ENCODE measurements around the gene SF1. TPM values are rescaled to one million over a fixed set of nuclear protein-coding genes. Genes with fewer than 3 reads are reported as not detected.

SF1 gene
- polyA plus RNA-seq, 1 of the 3 experiments (the other 2 are of a cell fraction), result 66.3 TPM

- Histone ChIP-seq H3K27ac (ENCODE audit: low read depth in 2 of 2, low read length in 1 of 2) (no peak overlapping the region), H4K20me1 (ENCODE audit: insufficient read depth) (peaks cover 96% of the 10 kb centered on the region), H3K36me3 (replicated peaks in 1 of 2; ENCODE audit: control insufficient read depth in 1 of 2, insufficient read depth in 2 of 2, low read length in 1 of 2) (peaks cover 97 to 99% of the 10 kb centered on the region in 2 experiments), H3F3A (replicated peaks; ENCODE audit: insufficient read depth) (peaks cover 40% of the 10 kb centered on the region), H3K4me1 (ENCODE audit: control insufficient read depth in 1 of 2, insufficient read depth in 2 of 2, low read depth in 1 of 2, low read length in 1 of 2) (peaks cover 10 to 12% of the 10 kb centered on the region in 2 experiments), H3K9me3 (no peaks in the 10 kb centered on the region), H3K79me2 (ENCODE audit: insufficient read depth) (peaks cover 93% of the 10 kb centered on the region), H3K4me3 (ENCODE audit: low read depth in 2 of 2, low read length in 1 of 2) (no peak overlapping the region), H3K9ac (no peak overlapping the region), H3K9me2 (no peaks in the 10 kb centered on the region), H3K27me3 (ENCODE audit: insufficient read depth) (no peaks in the 10 kb centered on the region), H2AFZ (ENCODE audit: low read depth) (no peak overlapping the region), H3K4me2 (no peak overlapping the region)
- ChIA-PET POLR2A (interaction anchor here (1.0 kb wide), 1 partner anchor 10 kb away, joined by 3 read pairs; no protein-coding TSS in a partner anchor), CTCF (interaction anchor here (0.9 to 2.6 kb wide), 9 partner anchors 8 to 83 kb away, joined by 3 to 14 read pairs (median 5); no protein-coding TSS in a partner anchor)
- TF ChIP-seq FOSL2 (IDR thresholded peaks at IDR 0.05; ENCODE audit: borderline replicate concordance, low read depth), result no peak
- no peak for TF ChIP-seq EP300 (IDR thresholded peaks at IDR 0.05; ENCODE audit: borderline replicate concordance in 1 of 2, low read depth in 1 of 2, low read length in 1 of 2)
- TF ChIP-seq PBX3 (IDR thresholded peaks at IDR 0.05), result no peak
- TF ChIP-seq FOXM1 (IDR thresholded peaks at IDR 0.05; ENCODE audit: low read depth), result no peak
- no peak for TF ChIP-seq SIN3A (IDR thresholded peaks at IDR 0.05; ENCODE audit: borderline replicate concordance, low read depth, low read length)
- no peak for TF ChIP-seq JUND (IDR thresholded peaks at IDR 0.05)
- TF ChIP-seq ZBTB33 (IDR thresholded peaks at IDR 0.05; ENCODE audit: borderline replicate concordance, low read depth), result no peak
- TF ChIP-seq GABPA (IDR thresholded peaks at IDR 0.05; ENCODE audit: low read depth), result no peak
- no peak for TF ChIP-seq NFIC (IDR thresholded peaks at IDR 0.05; ENCODE audit: borderline replicate concordance)
- no peak for TF ChIP-seq GATA2 (CRISPR knock-in tag; IDR thresholded peaks at IDR 0.05)
- no peak for TF ChIP-seq RAD21 (IDR thresholded peaks at IDR 0.05; ENCODE audit: low read length)
- no peak for TF ChIP-seq POLR2AphosphoS5 (IDR thresholded peaks at IDR 0.05; ENCODE audit: low read depth, low read length)
- no peak for TF ChIP-seq NRF1 (IDR thresholded peaks at IDR 0.05; ENCODE audit: low read depth, low read length)
- TF ChIP-seq MXI1 (IDR thresholded peaks at IDR 0.05; ENCODE audit: low read depth, low read length), result no peak
- no peak for TF ChIP-seq SMC3 (IDR thresholded peaks at IDR 0.05; ENCODE audit: low read depth, low read length)
- no peak for TF ChIP-seq RCOR1 (IDR thresholded peaks at IDR 0.05; ENCODE audit: low read length)
- TF ChIP-seq YY1 (IDR thresholded peaks at IDR 0.05; ENCODE audit: low read depth), result no peak
- no peak for DNase-seq
- WGBS (ENCODE audit: low lambda C conversion rate), result 96% methylated on average over 2 of the region's 2 CpGs
Observed at GRCh38 chr11:64771861-64772260, 6.5 kb downstream of the SF1 start.

GRCh38 chr11:64770120-64770519, 8.2 kb downstream of the SF1 start:
- no peaks in the 10 kb centered on the region; a peak in 3 of 4 replicates for H3K4me1 ChIP-seq (ENCODE audit: control insufficient read depth in 1 of 2, insufficient read depth in 2 of 2, low read depth in 1 of 2, low read length in 1 of 2)
- peaks cover 87 to 95% of the 10 kb centered on the region in 2 experiments for H3K36me3 ChIP-seq (replicated peaks in 1 of 2; ENCODE audit: control insufficient read depth in 1 of 2, insufficient read depth in 2 of 2, low read length in 1 of 2)
- H3K27me3 ChIP-seq (ENCODE audit: insufficient read depth), result no peaks in the 10 kb centered on the region
- no peaks in the 10 kb centered on the region for H3K9me3 ChIP-seq
- peaks cover 40% of the 10 kb centered on the region for H3F3A ChIP-seq (replicated peaks; ENCODE audit: insufficient read depth)
- no peaks in the 10 kb centered on the region for H3K9me2 ChIP-seq
- no peak overlapping the region for H3K9ac ChIP-seq
- H3K4me3 ChIP-seq (ENCODE audit: low read depth in 2 of 2, low read length in 1 of 2), result no peak overlapping the region
- no peak overlapping the region for H3K4me2 ChIP-seq
- 96% methylated on average over 12 of the region's 12 CpGs for WGBS (ENCODE audit: low lambda C conversion rate)
- ChIA-PET CTCF (interaction anchor here (0.6 to 2.6 kb wide), 5 partner anchors 8 to 460 kb away, joined by 3 to 14 read pairs (median 4); no protein-coding TSS in a partner anchor), POLR2A (no interaction called here)
- no peak for DNase-seq
- peaks cover 88% of the 10 kb centered on the region for H4K20me1 ChIP-seq (ENCODE audit: insufficient read depth)
- H3K79me2 ChIP-seq (ENCODE audit: insufficient read depth), result peaks cover 80% of the 10 kb centered on the region
- 0 out of 4 replicates have a peak overlapping the region, but pooled peaks of 1 of the 2 experiments have one; percentile 3 for H3K27ac ChIP-seq (ENCODE audit: low read depth in 2 of 2, low read length in 1 of 2)
- no peak overlapping the region for H2AFZ ChIP-seq (ENCODE audit: low read depth)
- no peak for TF ChIP-seq MEF2A (IDR thresholded peaks at IDR 0.05; ENCODE audit: borderline replicate concordance, low read depth)
- no peak for TF ChIP-seq GATA2 (CRISPR knock-in tag; IDR thresholded peaks at IDR 0.05)
- TF ChIP-seq ELF1 (IDR thresholded peaks at IDR 0.05), result no peak
- TF ChIP-seq JUND (IDR thresholded peaks at IDR 0.05), result no peak
- no peak for TF ChIP-seq RXRA (IDR thresholded peaks at IDR 0.05; ENCODE audit: borderline replicate concordance, low read depth)
- TF ChIP-seq, protein P1, sequence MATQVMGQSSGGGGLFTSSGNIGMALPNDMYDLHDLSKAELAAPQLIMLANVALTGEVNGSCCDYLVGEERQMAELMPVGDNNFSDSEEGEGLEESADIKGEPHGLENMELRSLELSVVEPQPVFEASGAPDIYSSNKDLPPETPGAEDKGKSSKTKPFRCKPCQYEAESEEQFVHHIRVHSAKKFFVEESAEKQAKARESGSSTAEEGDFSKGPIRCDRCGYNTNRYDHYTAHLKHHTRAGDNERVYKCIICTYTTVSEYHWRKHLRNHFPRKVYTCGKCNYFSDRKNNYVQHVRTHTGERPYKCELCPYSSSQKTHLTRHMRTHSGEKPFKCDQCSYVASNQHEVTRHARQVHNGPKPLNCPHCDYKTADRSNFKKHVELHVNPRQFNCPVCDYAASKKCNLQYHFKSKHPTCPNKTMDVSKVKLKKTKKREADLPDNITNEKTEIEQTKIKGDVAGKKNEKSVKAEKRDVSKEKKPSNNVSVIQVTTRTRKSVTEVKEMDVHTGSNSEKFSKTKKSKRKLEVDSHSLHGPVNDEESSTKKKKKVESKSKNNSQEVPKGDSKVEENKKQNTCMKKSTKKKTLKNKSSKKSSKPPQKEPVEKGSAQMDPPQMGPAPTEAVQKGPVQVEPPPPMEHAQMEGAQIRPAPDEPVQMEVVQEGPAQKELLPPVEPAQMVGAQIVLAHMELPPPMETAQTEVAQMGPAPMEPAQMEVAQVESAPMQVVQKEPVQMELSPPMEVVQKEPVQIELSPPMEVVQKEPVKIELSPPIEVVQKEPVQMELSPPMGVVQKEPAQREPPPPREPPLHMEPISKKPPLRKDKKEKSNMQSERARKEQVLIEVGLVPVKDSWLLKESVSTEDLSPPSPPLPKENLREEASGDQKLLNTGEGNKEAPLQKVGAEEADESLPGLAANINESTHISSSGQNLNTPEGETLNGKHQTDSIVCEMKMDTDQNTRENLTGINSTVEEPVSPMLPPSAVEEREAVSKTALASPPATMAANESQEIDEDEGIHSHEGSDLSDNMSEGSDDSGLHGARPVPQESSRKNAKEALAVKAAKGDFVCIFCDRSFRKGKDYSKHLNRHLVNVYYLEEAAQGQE (IDR thresholded peaks at IDR 0.05; ENCODE audit: low read depth, low read length), result no peak
- TF ChIP-seq USF2 (IDR thresholded peaks at IDR 0.05; ENCODE audit: borderline replicate concordance, low read depth, low read length), result no peak
- TF ChIP-seq RCOR1 (IDR thresholded peaks at IDR 0.05; ENCODE audit: low read length), result no peak
- no peak for TF ChIP-seq SIN3A (IDR thresholded peaks at IDR 0.05; ENCODE audit: borderline replicate concordance, low read depth, low read length)
- no peak for TF ChIP-seq RAD21 (IDR thresholded peaks at IDR 0.05; ENCODE audit: low read length)

Data from SK-N-SH (cell line).